Hindlimb muscle (tissue), 1 donor: ENCODE measurements around the gene TSC22D2. TPM values are rescaled to one million over a fixed set of nuclear protein-coding genes. Genes with fewer than 3 reads are reported as not detected.
A peak's percentile ranks its signal among the peaks of the same experiment; 100 is the strongest.

ENCODE experiments used
- DNase-seq: peaks from one replicate; pipeline ENCODE4 v3.0.0-alpha.2; 2013
- polyA plus RNA-seq: library from polyadenylated mRNA; unstranded; fragments of 120-200 nt; gene quantifications from one replicate; pipeline ENCODE4 v1.2.1, GENCODE V29; 2013; ENCODE audit not compliant: insufficient read length

Gene TSC22D2
- polyA plus RNA-seq, 1 donor: 57.1 TPM

GRCh38 chr3:150385296-150386242, 22.5 kb upstream of the TSC22D2 start:
- DNase-seq: no peak

GRCh38 chr3:150388498-150389418, 19.3 kb upstream of the TSC22D2 start:
- no peak for DNase-seq

- DNase-seq: no peak
Measured at GRCh38 chr3:150390087-150390486, 18.0 kb upstream of the TSC22D2 start.

GRCh38 chr3:150391161-150391560, 16.9 kb upstream of the TSC22D2 start:
- DNase-seq: no peak

- no peak for DNase-seq
Measured at GRCh38 chr3:150393745-150394144, 14.4 kb upstream of the TSC22D2 start.

GRCh38 chr3:150394606-150395005, 13.5 kb upstream of the TSC22D2 start:
- no peak for DNase-seq

- DNase-seq: no peak
Measured at GRCh38 chr3:150396491-150396890, 11.6 kb upstream of the TSC22D2 start.

GRCh38 chr3:150396956-150397550, 11.0 kb upstream of the TSC22D2 start:
- DNase-seq: no peak

GRCh38 chr3:150399060-150399459, 9.0 kb upstream of the TSC22D2 start:
- DNase-seq: no peak

- DNase-seq: no peak
Measured at GRCh38 chr3:150401285-150401684, 6.8 kb upstream of the TSC22D2 start.

- no peak for DNase-seq
Measured at GRCh38 chr3:150402217-150402616, 5.9 kb upstream of the TSC22D2 start.

GRCh38 chr3:150404023-150404422, 4.1 kb upstream of the TSC22D2 start:
- no peak for DNase-seq

- DNase-seq: no peak
Measured at GRCh38 chr3:150407051-150407807, 869 bp upstream of the TSC22D2 start.

- no peak for DNase-seq
Measured at GRCh38 chr3:150407808-150408220, 284 bp upstream of the TSC22D2 start.

GRCh38 chr3:150409125-150409511, 1.0 kb downstream of the TSC22D2 start:
- no peak for DNase-seq

- DNase-seq: peak; percentile 79
Measured at GRCh38 chr3:150409512-150410310, 1.6 kb downstream of the TSC22D2 start.

- peak; percentile 49 for DNase-seq
Measured at GRCh38 chr3:150410311-150411105, 2.4 kb downstream of the TSC22D2 start.

- DNase-seq: no peak
Measured at GRCh38 chr3:150411106-150411460, 3.0 kb downstream of the TSC22D2 start.

GRCh38 chr3:150411546-150411945, 3.4 kb downstream of the TSC22D2 start:
- DNase-seq: peak; percentile 17

- no peak for DNase-seq
Measured at GRCh38 chr3:150411976-150412375, 3.9 kb downstream of the TSC22D2 start.
